B cell (primary cell): ENCODE results near the gene PSTPIP1. TPM values are rescaled to one million over a fixed set of nuclear protein-coding genes. Genes with fewer than 3 reads are reported as not detected.

ENCODE experiments used
- ATAC-seq: fragments of 200-7000 bp; cut with Tn5 transposase; one replicate; pipeline ENCODE4 v1.10.0; 2021; ENCODE audit warnings: low read depth, mild to moderate bottlenecking, moderate number of reproducible peaks, moderate library complexity
- CTCF ChIA-PET: fragments of 350-600 bp; sonication (Branson Sonifier 250); formaldehyde crosslinking; loops from one replicate; lab custom pipeline; 2021; ENCODE audit warnings: antibody characterized with exemption, inconsistent platforms; lab: Charles Lee
- POLR2A ChIA-PET: fragments of 350-600 bp; sonication (Branson Sonifier 250); formaldehyde crosslinking; loops from one replicate; lab custom pipeline; 2021; ENCODE audit warnings: antibody characterized with exemption; lab: Charles Lee
- DNase-seq: peaks from one replicate; pipeline ENCODE4 v3.0.0; 2013
- H2AFZ ChIP-seq: 2 replicates; pipeline ENCODE4 v1.6.1; 2012; ENCODE audit warnings: mild to moderate bottlenecking, low read depth, low read length; ENCODE audit not compliant: insufficient read depth, poor library complexity, severe bottlenecking
- H3K27ac ChIP-seq, 2 donors: 1 replicate in 1 of 2; 2 replicates in 1 of 2; pipeline ENCODE4 v1.5.1; 2012 to 2013; ENCODE audit warnings: low read length in 2 of 2, mild to moderate bottlenecking in 2 of 2, moderate library complexity in 1 of 2
- H3K27me3 ChIP-seq, 4 experiments: fragments of 200-600 bp in 1 of 4; sonication (generic) in 1 of 4; replicated peaks in 1 of 4; 1 replicate in 2 of 4; 2 replicates in 2 of 4; pipeline versions ENCODE4 v1.6.1 to v1.7.0; 2013 to 2016; ENCODE audit warnings: low read length in 3 of 4, mild to moderate bottlenecking in 2 of 4, mixed read lengths in 1 of 4, moderate library complexity in 1 of 4; ENCODE audit not compliant: insufficient read depth in 4 of 4, control insufficient read depth in 3 of 4; ENCODE audit errors: control extremely low read depth in 1 of 4
- H3K36me3 ChIP-seq, 2 experiments: replicated peaks in 1 of 2; 1 replicate in 1 of 2; 2 replicates in 1 of 2; pipeline versions ENCODE4 v1.6.1 to v1.7.1; 2013; ENCODE audit warnings: low read length in 1 of 2; ENCODE audit not compliant: insufficient read depth in 2 of 2, control insufficient read depth in 1 of 2; ENCODE audit errors: control extremely low read depth in 1 of 2, extremely low read depth in 1 of 2
- H3K4me1 ChIP-seq, 2 donors: fragments of 200-600 bp in 1 of 2; sonication (generic) in 1 of 2; 1 replicate in 1 of 2; 2 replicates in 1 of 2; pipeline versions ENCODE4 v1.5.1 to v1.6.1; 2013 to 2017; ENCODE audit warnings: low read length in 2 of 2; ENCODE audit not compliant: control insufficient read depth in 2 of 2, insufficient read depth in 2 of 2
- H3K4me2 ChIP-seq: replicated peaks from 2 replicates; pipeline ENCODE3; 2012; ENCODE audit warnings: mild to moderate bottlenecking, low read depth, low read length; ENCODE audit not compliant: poor library complexity, severe bottlenecking
- H3K4me3 ChIP-seq, 5 experiments: fragments of 200-600 bp in 1 of 5; sonication (generic) in 1 of 5; 1 replicate in 3 of 5; 2 replicates in 2 of 5; pipeline versions ENCODE4 v1.5.1 to v1.7.0; 2011 to 2016; ENCODE audit warnings: low read length in 4 of 5, mild to moderate bottlenecking in 4 of 5, low read depth in 2 of 5, control low read depth in 1 of 5, moderate library complexity in 1 of 5; ENCODE audit not compliant: insufficient read depth in 1 of 5; ENCODE audit errors: control extremely low read depth in 1 of 5, extremely low read depth in 1 of 5
- H3K79me2 ChIP-seq: fragments of 200-600 bp; sonication (generic); one replicate; pipeline ENCODE4 v1.6.0; 2016; ENCODE audit warnings: low read length; ENCODE audit not compliant: control insufficient read depth, insufficient read depth
- H3K9ac ChIP-seq: fragments of 200-600 bp; sonication (generic); 2 replicates; pipeline ENCODE4 v1.6.1; 2017; ENCODE audit warnings: mild to moderate bottlenecking, low read length, moderate library complexity
- H3K9me3 ChIP-seq, 3 donors: one replicate each; pipeline versions ENCODE4 v1.6.1 to v1.7.1; 2013; ENCODE audit warnings: low read length in 2 of 3; ENCODE audit not compliant: control insufficient read depth in 2 of 3, insufficient read depth in 1 of 3; ENCODE audit errors: control extremely low read depth in 1 of 3
- H4K20me1 ChIP-seq: 2 replicates; pipeline ENCODE4 v1.6.0; 2012; ENCODE audit warnings: mild to moderate bottlenecking, low read length; ENCODE audit not compliant: insufficient read depth, control insufficient read depth, poor library complexity, severe bottlenecking
- H3K27ac Mint-ChIP-seq: one replicate; pipeline ENCODE4 v1.8.0; 2021; ENCODE audit warnings: mixed read lengths
- H3K27me3 Mint-ChIP-seq: one replicate; pipeline ENCODE4 v1.8.0; 2021; ENCODE audit warnings: mixed read lengths
- H3K4me1 Mint-ChIP-seq: one replicate; pipeline ENCODE4 v1.8.0; 2021; ENCODE audit warnings: mixed read lengths
- H3K4me3 Mint-ChIP-seq: one replicate; pipeline ENCODE4 v1.8.0; 2021; ENCODE audit warnings: mixed read lengths
- H3K9me3 Mint-ChIP-seq: one replicate; pipeline ENCODE4 v1.8.0; 2022; ENCODE audit warnings: mixed read lengths; ENCODE audit not compliant: insufficient read depth
- CTCF ChIP-seq: fragments of 200-600 bp; IDR thresholded peaks from one replicate; pipeline ENCODE4 v1.8.0; 2022; ENCODE audit warnings: antibody characterized with exemption, mild to moderate bottlenecking
- EZH2 ChIP-seq: IDR thresholded peaks from 2 replicates; pipeline ENCODE4 v1.6.1; 2012; ENCODE audit warnings: borderline replicate concordance, low read depth, mild to moderate bottlenecking, moderate library complexity, low read length; ENCODE audit not compliant: insufficient read depth, poor library complexity, severe bottlenecking
- WGBS: methylation state at CpG from one replicate; pipeline ENCODE4 v1.1.5; 2013; ENCODE audit warnings: missing lambda C conversion rate; ENCODE audit not compliant: insufficient coverage; 5-methylcytosine and 5-hydroxymethylcytosine counted together
- intact Hi-C: fragments of 100-400 bp; cut with micrococcal nuclease; formaldehyde crosslinking; loops from one replicate; pipeline ENCODE4 v1.10.0; 2022
- polyA plus RNA-seq: library from polyadenylated mRNA; depleted of rRNA; stranded (reverse); fragments of >200 nt; gene quantifications from 2 replicates; pipeline ENCODE4 v1.2.3, GENCODE V29; 2012
- total RNA-seq, 2 donors: library from RNA; stranded (reverse); fragments of 120-200 nt in 1 of 2; gene quantifications; 1 replicate in 1 of 2; 2 replicates in 1 of 2; pipeline versions ENCODE4 v1.2.3 to v1.2.4, GENCODE V29; 2013 to 2022

Gene PSTPIP1
- total and polyA plus RNA-seq, 2 donors (not counting 1 experiment from before 2014, with no cell fraction given), result 69.0 to 79.3 TPM

- H3K4me1 Mint-ChIP-seq, result peaks cover 40% of the 10 kb centered on the region
- H3K4me3 Mint-ChIP-seq, result no peak overlapping the region
- peak overlapping the region; percentile 16 to 53 for H3K27ac ChIP-seq
- ATAC-seq, result peak; percentile 53
- H3K9me3 Mint-ChIP-seq, result no peaks in the 10 kb centered on the region
- H3K79me2 ChIP-seq, result peaks cover 42% of the 10 kb centered on the region
- H3K4me2 ChIP-seq, result no peak overlapping the region
- WGBS, result 63% methylated on average over 4 of the region's 7 CpGs
- H3K27me3 ChIP-seq, result no peaks in the 10 kb centered on the region
- no peaks in the 10 kb centered on the region for H3K9me3 ChIP-seq
- no peaks in the 10 kb centered on the region for H3K27me3 Mint-ChIP-seq
- no peak for DNase-seq
- H3K9ac ChIP-seq, result no peak overlapping the region
- H3K36me3 ChIP-seq, result peaks cover 23 to 84% of the 10 kb centered on the region in 2 experiments
- POLR2A ChIA-PET, result no interaction called here
- no peak overlapping the region for H3K4me3 ChIP-seq
- H2AFZ ChIP-seq, result no peak overlapping the region
- peaks cover 6 to 18% of the 10 kb centered on the region in 2 donors for H3K4me1 ChIP-seq
- intact Hi-C loops, result no loop called here
- H3K27ac Mint-ChIP-seq, result peak overlapping the region; percentile 79
- no peak for TF ChIP-seq CTCF
- TF ChIP-seq EZH2, result no peak
- peaks cover 32% of the 10 kb centered on the region for H4K20me1 ChIP-seq
- CTCF ChIA-PET, result interaction anchor here (1.4 to 2.7 kb wide), 4 partner anchors 9 to 499 kb away, joined by 3 to 8 read pairs (median 5); no protein-coding TSS in a partner anchor
Observed at GRCh38 chr15:77044228-77045042, 49.5 kb downstream of the PSTPIP1 start.

DNA sequence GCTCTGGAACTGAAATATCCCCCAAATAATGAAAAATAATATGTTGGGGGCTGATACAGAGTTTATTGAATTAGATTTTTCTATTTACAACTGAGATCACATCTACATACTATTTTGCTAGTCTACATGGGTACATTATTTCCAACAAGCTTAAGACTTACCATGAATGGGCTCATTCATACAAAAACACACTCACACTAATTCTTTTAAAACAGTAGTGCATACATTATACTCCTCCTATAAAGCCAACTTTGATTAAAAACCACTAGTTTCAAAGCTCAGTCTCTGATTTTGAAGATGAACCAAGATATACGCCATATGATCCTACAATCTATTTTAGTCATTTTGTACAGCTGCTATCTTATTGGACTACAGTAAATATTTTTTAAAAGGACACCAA, 51.1 kb downstream of the PSTPIP1 start:
- Histone ChIP-seq H4K20me1 (peaks cover 30% of the 10 kb centered on the region), H3K36me3 (peaks cover 23 to 94% of the 10 kb centered on the region in 2 experiments), H3K9me3 (no peaks in the 10 kb centered on the region), H3K27ac (no peak overlapping the region), H2AFZ (no peak overlapping the region), H3K9ac (no peak overlapping the region), H3K4me1 (peaks cover 6 to 18% of the 10 kb centered on the region in 2 donors), H3K79me2 (peaks cover 46% of the 10 kb centered on the region), H3K27me3 (no peaks in the 10 kb centered on the region), H3K4me3 (no peak overlapping the region), H3K4me2 (no peak overlapping the region)
- TF ChIP-seq EZH2 (no peak), CTCF (no peak)
- Mint-ChIP-seq H3K27me3 (no peaks in the 10 kb centered on the region), H3K4me3 (no peak overlapping the region), H3K9me3 (no peaks in the 10 kb centered on the region), H3K27ac (no peak overlapping the region), H3K4me1 (peaks cover 36% of the 10 kb centered on the region)
- ChIA-PET POLR2A (interaction anchor here (0.5 kb wide), 1 partner anchor 59 kb away, joined by 3 read pairs; no protein-coding TSS in a partner anchor), CTCF (interaction anchor here (0.9 to 2.7 kb wide), 5 partner anchors 9 to 498 kb away, joined by 3 to 8 read pairs (median 5); no protein-coding TSS in a partner anchor)
- intact Hi-C loops, result no loop called here
- ATAC-seq (no peak), DNase-seq (no peak)
- WGBS, result no CpG with 5 or more reads among the region's 1 CpG
